HEK293T (cell line): ENCODE measurements around the gene NT5DC1.
"Not testable (repeated sequence)": the region's sequence is repeated elsewhere in the genome, so short reads cannot be mapped to it uniquely, and the experiment has no call there.

Experiments used
- CTCF ChIA-PET: fragments of 350-600 bp; formaldehyde crosslinking; extraction: SDS; loops from one replicate; lab custom pipeline; 2021; ENCODE audit warnings: antibody characterized with exemption, inconsistent platforms; lab: Yijun Ruan, JAX
- POLR2A ChIA-PET: fragments of 350-600 bp; formaldehyde crosslinking; extraction: SDS; loops from one replicate; lab custom pipeline; 2020; ENCODE audit warnings: antibody characterized with exemption, inconsistent platforms; lab: Yijun Ruan, JAX
- DNase-seq: peaks from one replicate; pipeline ENCODE4 v3.0.0; 2012; ENCODE audit warnings: mixed read lengths; ENCODE audit errors: extremely low spot score
- ARNT ChIP-seq: fragments of 450-650 bp; IDR thresholded peaks from 2 replicates; pipeline ENCODE4 v1.6.1; 2017; ENCODE audit warnings: mild to moderate bottlenecking
- BHLHE40 ChIP-seq: fragments of 450-650 bp; IDR thresholded peaks from 2 replicates; pipeline ENCODE4 v1.6.1; 2016; ENCODE audit warnings: mild to moderate bottlenecking, moderate library complexity, borderline replicate concordance
- CTBP1 ChIP-seq: fragments of 450-650 bp; IDR thresholded peaks from 2 replicates; pipeline ENCODE4 v1.6.1; 2016; ENCODE audit warnings: borderline replicate concordance
- ELF4 ChIP-seq: fragments of 450-650 bp; IDR thresholded peaks from 2 replicates; pipeline ENCODE4 v1.6.1; 2017; ENCODE audit warnings: antibody characterized with exemption
- FOXA1 ChIP-seq: fragments of 450-650 bp; IDR thresholded peaks from 2 replicates; pipeline ENCODE4 v1.6.1; 2016; ENCODE audit warnings: mild to moderate bottlenecking
- FOXK2 ChIP-seq: fragments of 450-650 bp; IDR thresholded peaks from 2 replicates; pipeline ENCODE4 v1.6.1; 2016; ENCODE audit warnings: mild to moderate bottlenecking
- FOXM1 ChIP-seq: fragments of 450-650 bp; IDR thresholded peaks from 2 replicates; pipeline ENCODE4 v1.6.1; 2017; ENCODE audit warnings: mild to moderate bottlenecking, borderline replicate concordance
- HDGF ChIP-seq: fragments of 450-650 bp; IDR thresholded peaks from 2 replicates; pipeline ENCODE4 v1.6.1; 2017; ENCODE audit warnings: antibody characterized with exemption, borderline replicate concordance
- L3MBTL2 ChIP-seq: fragments of 450-650 bp; conservative IDR thresholded peaks from 2 replicates; pipeline ENCODE4 v1.6.1; 2016; ENCODE audit warnings: mild to moderate bottlenecking
- LEF1 ChIP-seq: fragments of 450-650 bp; IDR thresholded peaks from 2 replicates; pipeline ENCODE4 v1.6.1; 2017; ENCODE audit warnings: mild to moderate bottlenecking, borderline replicate concordance
- NFRKB ChIP-seq: fragments of 450-650 bp; IDR thresholded peaks from 2 replicates; pipeline ENCODE4 v1.6.1; 2016; ENCODE audit warnings: mild to moderate bottlenecking, moderate library complexity
- SP1 ChIP-seq: fragments of 450-650 bp; IDR thresholded peaks from 2 replicates; pipeline ENCODE4 v1.6.1; 2017
- SUZ12 ChIP-seq: fragments of 450-650 bp; IDR thresholded peaks from 2 replicates; pipeline ENCODE4 v1.6.1; 2016; ENCODE audit warnings: mild to moderate bottlenecking
- TARDBP ChIP-seq: fragments of 450-650 bp; IDR thresholded peaks from 2 replicates; pipeline ENCODE4 v1.6.1; 2016
- ZNF384 ChIP-seq: fragments of 450-650 bp; IDR thresholded peaks from 2 replicates; pipeline ENCODE4 v1.6.1; 2016
- TF ChIP-seq, protein P1 (sequence below): fragments of 450-650 bp; IDR thresholded peaks from 2 replicates; pipeline ENCODE4 v1.6.1; 2016

Gene NT5DC1

GRCh38 chr6:116278854-116279231 lies 178.2 kb downstream of the NT5DC1 start:
- no peak for DNase-seq
- ChIA-PET CTCF (interaction anchor here (0.6 to 4.6 kb wide), 3 partner anchors 9 to 62 kb away, joined by 3 to 29 read pairs (median 3); no protein-coding TSS in a partner anchor), POLR2A (interaction anchor here (1.5 to 2.9 kb wide), 7 partner anchors 10 to 293 kb away, joined by 5 to 20 read pairs (median 5); partner anchors contain the start of genes CALHM5, RWDD1 and TSPYL4)
- TF ChIP-seq CTBP1 = no peak
- TF ChIP-seq NFRKB = no peak
- TF ChIP-seq SP1 = no peak
- no peak for TF ChIP-seq FOXK2
- TF ChIP-seq SUZ12 = no peak
- no peak for TF ChIP-seq L3MBTL2
- TF ChIP-seq HDGF = no peak
- no peak for TF ChIP-seq FOXA1
- no peak for TF ChIP-seq ZNF384

GRCh38 chr6:116279232-116280160 lies 178.8 kb downstream of the NT5DC1 start, which contains the start of gene TSPYL1:
Gene TSPYL1 (minus strand): TSS chr6:116279930. CDS start chr6:116279830, 100 bp downstream.
- TF ChIP-seq CTBP1 (peak; percentile 15; the same call in 1 of the 2 replicates), SUZ12 (no peak)
- ChIA-PET CTCF (interaction anchor here (0.6 to 4.6 kb wide), 3 partner anchors 8 to 63 kb away, joined by 3 to 29 read pairs (median 3); no protein-coding TSS in a partner anchor), POLR2A (interaction anchor here (0.5 to 2.9 kb wide), 23 partner anchors 9 to 401 kb away, joined by 3 to 20 read pairs (median 4); partner anchors contain the start of genes CALHM5, RWDD1 and TSPYL4)
- DNase-seq = peak; percentile 95

DNA sequence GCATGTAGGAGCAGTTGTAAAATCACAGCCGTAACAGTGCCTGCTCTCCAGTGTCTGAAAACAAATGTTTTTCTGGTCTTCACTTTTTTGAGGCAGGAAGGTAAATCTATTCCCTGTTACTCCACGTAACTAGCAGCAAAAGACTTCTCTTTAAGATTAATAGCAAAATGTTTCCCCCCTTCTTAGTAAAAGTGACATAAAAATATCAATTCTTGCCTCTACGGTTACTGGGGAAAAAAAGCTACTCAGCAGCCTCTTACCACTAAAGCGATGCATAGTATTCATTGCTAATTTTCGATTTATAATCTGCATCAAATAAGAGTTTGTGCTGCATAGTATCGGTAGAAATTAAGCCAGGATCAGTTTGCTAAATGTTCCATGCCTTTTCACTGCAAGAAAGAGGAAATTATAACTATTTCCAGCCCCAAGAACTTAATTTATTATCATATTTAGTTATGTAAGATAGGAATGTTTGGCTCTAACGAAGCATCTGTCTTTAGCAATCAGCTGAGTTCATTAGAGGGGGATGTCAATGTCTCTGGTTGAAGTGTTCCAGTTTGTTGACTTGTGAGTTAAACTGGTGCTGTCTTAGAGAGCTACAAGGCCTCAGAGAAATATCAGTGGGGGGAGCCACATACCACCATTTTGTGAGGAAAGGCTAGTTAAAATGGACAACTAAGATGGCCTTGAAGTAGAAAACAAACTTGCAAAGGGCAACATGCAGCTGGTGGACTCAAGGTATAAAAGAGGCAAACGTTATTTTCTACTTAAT lies 179.7 kb downstream of the NT5DC1 start:
- POLR2A ChIA-PET = interaction anchor here (0.5 to 2.9 kb wide), 23 partner anchors 9 to 400 kb away, joined by 3 to 20 read pairs (median 4); partner anchors contain the start of genes CALHM5, RWDD1 and TSPYL4
- no peak for DNase-seq
- TF ChIP-seq FOXK2 (no peak), ARNT (no peak), BHLHE40 (no peak), ZNF384 (no peak), SUZ12 (no peak), NFRKB (no peak), TARDBP (no peak), HDGF (no peak), ELF4 (no peak), CTBP1 (no peak), FOXA1 (no peak), LEF1 (no peak), FOXM1 (no peak)
- CTCF ChIA-PET = interaction anchor here (0.8 to 4.6 kb wide), 2 partner anchors 12 to 63 kb away, joined by 3 to 29 read pairs; no protein-coding TSS in a partner anchor

- ChIA-PET POLR2A (interaction anchor here (0.8 to 2.9 kb wide), 3 partner anchors 17 to 290 kb away, joined by 3 to 20 read pairs (median 18); partner anchors contain the start of genes RWDD1 and TSPYL4), CTCF (interaction anchor here (0.8 to 4.6 kb wide), 2 partner anchors 12 to 64 kb away, joined by 3 to 29 read pairs; no protein-coding TSS in a partner anchor)
- DNase-seq = no peak
- TF ChIP-seq CTBP1 (no peak), FOXA1 (no peak), BHLHE40 (no peak), L3MBTL2 (no peak), HDGF (no peak), SUZ12 (no peak), SP1 (no peak), ELF4 (no peak), ARNT (no peak), NFRKB (no peak), LEF1 (no peak), TARDBP (no peak), FOXM1 (no peak)
Measured at GRCh38 chr6:116280933-116281316, 180.3 kb downstream of the NT5DC1 start.

DNA sequence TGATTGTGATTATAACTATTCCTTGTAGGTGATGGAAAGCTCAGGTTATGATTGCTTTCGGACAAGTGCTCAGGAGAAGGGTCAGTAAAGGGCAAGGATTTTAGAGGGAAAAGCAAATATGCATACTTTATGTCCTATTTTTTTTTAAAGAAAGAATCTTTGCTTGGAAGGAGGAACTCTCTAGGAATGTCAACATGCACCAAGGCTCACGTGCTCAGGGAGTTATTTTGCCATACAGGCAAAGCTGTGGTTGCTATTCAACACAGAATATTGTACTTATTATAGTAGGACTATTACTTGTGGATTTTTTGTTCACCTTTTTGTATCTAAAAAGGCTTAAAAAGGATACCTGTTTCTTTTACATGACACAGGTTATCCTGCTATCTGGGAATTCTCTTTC lies 182.0 kb downstream of the NT5DC1 start:
- no peak for DNase-seq
- POLR2A ChIA-PET = interaction anchor here (0.6 kb wide), 1 partner anchor 166 kb away, joined by 3 read pairs; no protein-coding TSS in a partner anchor
- TF ChIP-seq, protein P1, sequence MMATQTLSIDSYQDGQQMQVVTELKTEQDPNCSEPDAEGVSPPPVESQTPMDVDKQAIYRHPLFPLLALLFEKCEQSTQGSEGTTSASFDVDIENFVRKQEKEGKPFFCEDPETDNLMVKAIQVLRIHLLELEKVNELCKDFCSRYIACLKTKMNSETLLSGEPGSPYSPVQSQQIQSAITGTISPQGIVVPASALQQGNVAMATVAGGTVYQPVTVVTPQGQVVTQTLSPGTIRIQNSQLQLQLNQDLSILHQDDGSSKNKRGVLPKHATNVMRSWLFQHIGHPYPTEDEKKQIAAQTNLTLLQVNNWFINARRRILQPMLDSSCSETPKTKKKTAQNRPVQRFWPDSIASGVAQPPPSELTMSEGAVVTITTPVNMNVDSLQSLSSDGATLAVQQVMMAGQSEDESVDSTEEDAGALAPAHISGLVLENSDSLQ = no peak
- TF ChIP-seq ZNF384 (no peak), FOXM1 (no peak), SP1 (no peak), HDGF (no peak), SUZ12 (no peak), L3MBTL2 (no peak), TARDBP (no peak), LEF1 (no peak), ARNT (no peak)
- CTCF ChIA-PET = no interaction called here

DNA sequence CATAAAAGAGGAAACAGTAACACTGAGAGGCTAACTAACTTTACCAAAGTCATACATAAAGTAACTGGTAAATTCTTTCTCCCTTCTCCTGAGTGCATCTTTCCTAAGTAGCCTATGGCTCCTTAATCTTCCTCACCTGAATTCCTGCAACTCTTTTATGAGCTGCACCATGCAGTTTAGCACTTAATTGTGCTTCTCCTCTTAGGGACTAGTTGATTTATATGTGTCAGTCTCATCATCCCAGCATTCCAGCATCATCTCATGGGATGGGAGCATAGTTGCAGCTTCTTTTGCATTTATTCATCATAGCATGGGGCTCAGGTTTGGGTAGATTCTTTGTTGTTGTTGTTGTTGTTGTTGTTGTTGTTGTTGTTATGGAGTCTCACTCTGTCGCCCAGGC lies 182.5 kb downstream of the NT5DC1 start:
- TF ChIP-seq FOXK2 (no peak), CTBP1 (0 out of 2 replicates have a peak, but pooled peaks have one; percentile 22), SP1 (no peak)
- TF ChIP-seq, protein P1 = peak; percentile 87
- CTCF ChIA-PET = no interaction called here
- POLR2A ChIA-PET = interaction anchor here (0.6 kb wide), 1 partner anchor 166 kb away, joined by 3 read pairs; no protein-coding TSS in a partner anchor
- no peak for DNase-seq

DNA sequence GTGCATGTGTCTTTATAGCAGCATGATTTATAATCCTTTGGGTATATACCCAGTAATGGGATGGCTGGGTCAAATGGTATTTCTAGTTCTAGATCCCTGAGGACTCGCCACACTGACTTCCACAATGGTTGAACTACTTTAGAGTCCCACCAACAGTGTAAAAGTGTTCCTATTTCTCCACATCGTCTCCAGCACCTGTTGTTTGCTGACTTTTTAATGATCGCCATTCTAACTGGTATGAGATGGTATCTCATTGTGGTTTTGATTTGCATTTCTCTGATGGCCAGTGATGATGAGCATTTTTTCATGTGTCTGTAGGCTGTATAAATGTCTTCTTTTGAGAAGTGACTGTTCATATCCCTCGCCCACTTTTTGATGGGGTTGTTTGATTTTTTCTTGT lies 184.3 kb downstream of the NT5DC1 start:
- DNase-seq, POLR2A ChIA-PET, CTCF ChIA-PET: not testable (repeated sequence)
